Measurements from ENCODE around the gene OGFOD2.

DNA sequence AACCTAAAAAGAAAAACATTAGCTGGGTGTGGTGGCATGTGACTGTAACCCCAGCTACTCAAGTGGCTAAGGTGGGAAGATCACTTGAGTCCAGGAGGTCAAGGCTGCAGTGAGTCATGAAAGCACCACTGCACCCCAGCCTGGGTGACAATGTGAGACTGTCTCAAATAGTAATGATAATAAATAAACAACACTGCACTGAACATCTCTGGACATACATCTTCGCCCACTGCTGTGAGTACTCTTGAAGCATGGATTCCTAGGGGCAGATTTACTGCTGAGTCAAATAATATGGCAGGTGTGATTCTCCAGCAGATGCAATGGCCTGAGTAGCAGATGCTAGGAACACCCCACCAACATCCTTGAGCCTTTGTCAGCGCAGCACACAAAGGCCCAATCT is 32.4 kb upstream of the OGFOD2 start:
- no peak for TF ChIP-seq POLR2A (IDR thresholded peaks at IDR 0.05; ENCODE audit: low read length)
- TF ChIP-seq GATA1 (IDR thresholded peaks at IDR 0.05; ENCODE audit: low read depth, low read length): no peak

Data from erythroblast (primary cell).